Left lobe of liver (tissue), 2 donors: ENCODE data around the gene EBPL. TPM values are rescaled to one million over a fixed set of nuclear protein-coding genes. Genes with fewer than 3 reads are reported as not detected.
"Not testable (repeated sequence)": the region's sequence is repeated elsewhere in the genome, so short reads cannot be mapped to it uniquely, and the experiment has no call there.

Source experiments
- ATAC-seq: fragments of 200-7000 bp; cut with Tn5 transposase; one replicate; pipeline ENCODE4 v1.9.1; 2020; ENCODE audit warnings: mild to moderate bottlenecking, moderate library complexity
- DNase-seq: peaks from one replicate; pipeline ENCODE4 v3.0.0-alpha.2; 2020; ENCODE audit warnings: low spot score
- total RNA-seq: library from RNA; stranded (reverse); gene quantifications from one replicate; pipeline ENCODE4 v1.2.1, GENCODE V29; 2021
- donor health status: DM: no; HTN: no; CAD: no; lungs with moderate emphysema.
- donor health status: DM: no; HTN: yes; CAD: no.

Gene EBPL
- 62.5 TPM for total RNA-seq

GRCh38 chr13:49690995-49691784 is at the start of gene EBPL:
Gene EBPL (minus strand): TSS chr13:49691486. CDS start chr13:49691424, 62 bp downstream.
- ATAC-seq = peak; percentile 94
- DNase-seq = peak; percentile 97

GRCh38 chr13:49740870-49741269 is 49.6 kb upstream of the EBPL start:
- no peak for DNase-seq
- no peak for ATAC-seq

- ATAC-seq (peak; percentile 38), DNase-seq (no peak)
Observed at GRCh38 chr13:49739498-49740187, 48.4 kb upstream of the EBPL start.

GRCh38 chr13:49733181-49733951 is 42.1 kb upstream of the EBPL start:
- ATAC-seq = peak; percentile 93

GRCh38 chr13:49731766-49732165 is 40.5 kb upstream of the EBPL start:
- ATAC-seq = no peak

More at GRCh38 chr13:49733181-49733951, 42.1 kb upstream of the EBPL start:
- DNase-seq = peak; percentile 50

GRCh38 chr13:49716615-49717014 is 25.3 kb upstream of the EBPL start:
- no peak for ATAC-seq
- DNase-seq = no peak

More at GRCh38 chr13:49731766-49732165, 40.5 kb upstream of the EBPL start:
- no peak for DNase-seq

GRCh38 chr13:49714757-49715156 is 23.5 kb upstream of the EBPL start:
- ATAC-seq (no peak), DNase-seq (no peak)

GRCh38 chr13:49711218-49711863 is 20.1 kb upstream of the EBPL start:
- DNase-seq (no peak), ATAC-seq (peak; percentile 81)

GRCh38 chr13:49704264-49704663 is 13.0 kb upstream of the EBPL start:
- ATAC-seq = not testable (repeated sequence)

GRCh38 chr13:49701491-49701890 is 10.2 kb upstream of the EBPL start:
- no peak for DNase-seq

More at GRCh38 chr13:49704264-49704663, 13.0 kb upstream of the EBPL start:
- DNase-seq = not testable (repeated sequence)

GRCh38 chr13:49697468-49697867 is 6.2 kb upstream of the EBPL start:
- no peak for ATAC-seq
- no peak for DNase-seq

More at GRCh38 chr13:49701491-49701890, 10.2 kb upstream of the EBPL start:
- ATAC-seq = no peak

GRCh38 chr13:49694446-49694845 is 3.2 kb upstream of the EBPL start:
- DNase-seq = no peak
- ATAC-seq = no peak

GRCh38 chr13:49693877-49694276 is 2.6 kb upstream of the EBPL start:
- no peak for DNase-seq
- ATAC-seq = no peak

GRCh38 chr13:49693191-49693733 is 2.0 kb upstream of the EBPL start:
- ATAC-seq = no peak

GRCh38 chr13:49690133-49690994 is 922 bp downstream of the EBPL start:
- DNase-seq = peak; percentile 77
- peak; percentile 45 for ATAC-seq

More at GRCh38 chr13:49693191-49693733, 2.0 kb upstream of the EBPL start:
- DNase-seq = no peak

- ATAC-seq (no peak), DNase-seq (no peak)
Observed at GRCh38 chr13:49683489-49683888, 7.8 kb downstream of the EBPL start.

GRCh38 chr13:49681842-49682435 is 9.3 kb downstream of the EBPL start:
- no peak for ATAC-seq
- DNase-seq = no peak

GRCh38 chr13:49679246-49679645 is 12.0 kb downstream of the EBPL start:
- peak; percentile 94 for ATAC-seq
- DNase-seq = no peak
